Measurements from ENCODE around the gene PCSK5.

Gene PCSK5

DNA sequence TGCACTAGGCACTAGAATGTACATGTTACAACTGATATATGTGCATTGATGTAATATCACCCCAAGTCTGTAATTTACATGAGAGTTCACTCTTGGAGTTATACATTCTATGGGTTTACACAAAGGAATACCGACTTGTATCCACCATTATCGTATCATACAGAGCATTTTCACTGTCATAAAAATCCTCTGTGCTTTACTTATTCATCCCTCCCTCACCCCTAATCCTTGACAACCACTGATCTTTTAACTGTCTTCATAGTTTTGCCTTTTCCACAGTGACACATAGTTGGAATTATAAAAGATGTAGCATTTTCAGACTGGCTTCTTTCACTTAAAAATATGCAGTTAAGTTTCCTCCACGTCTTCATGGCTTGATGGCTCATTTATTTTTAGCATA, 514.9 kb downstream of the PCSK5 start:
- no peak overlapping the region for H3K27ac ChIP-seq (ENCODE audit: low read length)
- no peak overlapping the region for H3K4me3 ChIP-seq (ENCODE audit: low read length)
- no peak overlapping the region for H3K9ac ChIP-seq (ENCODE audit: low read length)
- peaks cover 4% of the 10 kb centered on the region for H3K4me1 ChIP-seq (ENCODE audit: control insufficient read depth, low read depth, low read length)
- no peaks in the 10 kb centered on the region for H3K9me3 ChIP-seq (ENCODE audit: control insufficient read depth, low read depth, low read length)
- no peaks in the 10 kb centered on the region for H3K36me3 ChIP-seq (ENCODE audit: control insufficient read depth, low read depth, low read length)
- no peaks in the 10 kb centered on the region for H3K27me3 ChIP-seq (ENCODE audit: control insufficient read depth, insufficient read depth, low read length)

DNA sequence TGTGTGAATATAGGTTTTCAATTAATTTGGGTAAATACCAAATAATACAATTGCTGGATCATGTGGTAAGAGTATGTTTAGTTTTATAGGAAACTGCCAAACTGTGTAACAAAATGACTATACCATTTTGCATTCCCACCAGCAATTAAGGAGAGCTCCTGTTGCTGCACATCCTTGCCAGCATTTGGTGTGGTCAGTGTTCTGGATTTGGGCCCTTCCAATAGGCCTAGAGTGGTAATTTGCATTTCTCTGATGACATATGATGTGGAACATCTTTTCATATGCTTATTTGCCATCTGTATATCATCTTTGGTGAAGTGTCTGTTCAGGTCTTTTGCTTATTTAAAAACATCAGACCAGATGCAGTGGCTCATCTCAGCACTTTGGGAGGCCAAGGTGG, 515.4 kb downstream of the PCSK5 start:
- H3K27ac ChIP-seq (ENCODE audit: low read length) = no peak overlapping the region
- H3K36me3 ChIP-seq (ENCODE audit: control insufficient read depth, low read depth, low read length) = no peaks in the 10 kb centered on the region
- H3K9ac ChIP-seq (ENCODE audit: low read length) = no peak overlapping the region
- H3K4me3 ChIP-seq (ENCODE audit: low read length) = no peak overlapping the region
- H3K4me1 ChIP-seq (ENCODE audit: control insufficient read depth, low read depth, low read length) = peaks cover 4% of the 10 kb centered on the region
- no peaks in the 10 kb centered on the region for H3K9me3 ChIP-seq (ENCODE audit: control insufficient read depth, low read depth, low read length)
- no peaks in the 10 kb centered on the region for H3K27me3 ChIP-seq (ENCODE audit: control insufficient read depth, insufficient read depth, low read length)
